BE2C (cell line): ENCODE data around the gene RAD23A.

ENCODE experiments used
- DNase-seq: peaks from one replicate; pipeline ENCODE4 v3.0.0-alpha.2; 2020
- H3K27me3 ChIP-seq: fragments of 250-450 bp; sonication (Bioruptor Pico); 2 replicates; pipeline ENCODE4 v1.5.1; 2020; ENCODE audit warnings: mild to moderate bottlenecking
- H3K36me3 ChIP-seq: fragments of 250-450 bp; sonication (Bioruptor Pico); 2 replicates; pipeline ENCODE4 v1.5.1; 2020; ENCODE audit warnings: mild to moderate bottlenecking
- H3K4me1 ChIP-seq: fragments of 250-450 bp; sonication (Bioruptor Pico); 2 replicates; pipeline ENCODE4 v1.5.1; 2020
- H3K4me3 ChIP-seq: 2 replicates; pipeline ENCODE4 v1.5.1; 2011; ENCODE audit warnings: low read depth, low read length
- H3K9me3 ChIP-seq: fragments of 250-450 bp; sonication (Bioruptor Pico); 2 replicates; pipeline ENCODE4 v1.5.1; 2020
- TF ChIP-seq, protein P1 (sequence below): IDR thresholded peaks from 2 replicates; pipeline ENCODE4 v1.5.1; 2012; ENCODE audit warnings: mild to moderate bottlenecking, low read depth, low read length

The RAD23A gene

GRCh38 chr19:12982648-12983047 lies 37.0 kb downstream of the RAD23A start:
- Histone ChIP-seq H3K4me1 (no peaks in the 10 kb centered on the region; the same call in 1 of the 2 replicates), H3K4me3 (no peak overlapping the region), H3K36me3 (no peaks in the 10 kb centered on the region), H3K9me3 (no peaks in the 10 kb centered on the region), H3K27me3 (no peaks in the 10 kb centered on the region)
- TF ChIP-seq, protein P1, sequence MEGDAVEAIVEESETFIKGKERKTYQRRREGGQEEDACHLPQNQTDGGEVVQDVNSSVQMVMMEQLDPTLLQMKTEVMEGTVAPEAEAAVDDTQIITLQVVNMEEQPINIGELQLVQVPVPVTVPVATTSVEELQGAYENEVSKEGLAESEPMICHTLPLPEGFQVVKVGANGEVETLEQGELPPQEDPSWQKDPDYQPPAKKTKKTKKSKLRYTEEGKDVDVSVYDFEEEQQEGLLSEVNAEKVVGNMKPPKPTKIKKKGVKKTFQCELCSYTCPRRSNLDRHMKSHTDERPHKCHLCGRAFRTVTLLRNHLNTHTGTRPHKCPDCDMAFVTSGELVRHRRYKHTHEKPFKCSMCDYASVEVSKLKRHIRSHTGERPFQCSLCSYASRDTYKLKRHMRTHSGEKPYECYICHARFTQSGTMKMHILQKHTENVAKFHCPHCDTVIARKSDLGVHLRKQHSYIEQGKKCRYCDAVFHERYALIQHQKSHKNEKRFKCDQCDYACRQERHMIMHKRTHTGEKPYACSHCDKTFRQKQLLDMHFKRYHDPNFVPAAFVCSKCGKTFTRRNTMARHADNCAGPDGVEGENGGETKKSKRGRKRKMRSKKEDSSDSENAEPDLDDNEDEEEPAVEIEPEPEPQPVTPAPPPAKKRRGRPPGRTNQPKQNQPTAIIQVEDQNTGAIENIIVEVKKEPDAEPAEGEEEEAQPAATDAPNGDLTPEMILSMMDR = no peak
- DNase-seq = no peak

GRCh38 chr19:12983091-12983490 lies 37.4 kb downstream of the RAD23A start:
- TF ChIP-seq, protein P1 = no peak
- peak overlapping the region; percentile 57 for H3K4me3 ChIP-seq
- no peaks in the 10 kb centered on the region for H3K36me3 ChIP-seq
- H3K4me1 ChIP-seq = no peaks in the 10 kb centered on the region; the same call in 1 of the 2 replicates
- no peaks in the 10 kb centered on the region for H3K27me3 ChIP-seq
- no peaks in the 10 kb centered on the region for H3K9me3 ChIP-seq
- DNase-seq = no peak

DNA sequence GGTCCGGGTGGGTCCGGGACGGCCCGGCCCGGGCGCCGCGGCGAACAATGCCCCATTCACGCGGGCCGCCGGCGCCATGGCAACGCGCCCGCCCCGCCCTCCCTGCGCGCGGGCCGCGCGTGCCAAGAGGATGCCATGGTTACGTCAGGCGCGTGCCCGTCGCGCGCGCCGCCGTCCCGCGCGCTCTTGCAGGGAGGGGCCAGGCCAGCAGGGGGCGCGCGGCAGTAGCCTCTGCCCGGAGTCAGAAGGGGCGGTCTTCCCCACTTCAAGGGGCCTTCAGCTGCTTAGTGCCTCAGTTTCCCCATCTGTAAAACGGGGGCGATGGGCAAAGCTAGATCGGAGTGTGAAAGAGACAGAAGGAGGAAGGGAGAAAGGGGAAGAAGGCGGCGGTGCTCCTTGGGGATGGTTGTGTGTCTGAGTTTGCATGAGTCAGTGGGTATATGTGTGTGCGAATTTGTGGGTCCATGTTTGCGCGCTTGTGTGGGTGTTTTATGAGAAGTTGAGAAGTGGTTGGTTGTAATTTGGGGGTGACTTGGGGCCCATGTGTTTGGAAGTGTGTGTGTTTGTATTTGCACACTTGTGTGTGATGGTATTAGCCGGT lies 38.0 kb downstream of the RAD23A start:
- H3K4me3 ChIP-seq = peak overlapping the region; percentile 57

GRCh38 chr19:12984143-12984627 lies 38.5 kb downstream of the RAD23A start:
- Histone ChIP-seq H3K27me3 (no peaks in the 10 kb centered on the region), H3K36me3 (no peaks in the 10 kb centered on the region), H3K9me3 (no peaks in the 10 kb centered on the region), H3K4me1 (no peaks in the 10 kb centered on the region; the same call in 1 of the 2 replicates), H3K4me3 (no peak overlapping the region)
- TF ChIP-seq, protein P1 = no peak
- DNase-seq = no peak

More for the DNA sequence above, 38.0 kb downstream of the RAD23A start:
- Histone ChIP-seq H3K36me3 (no peaks in the 10 kb centered on the region), H3K4me1 (no peaks in the 10 kb centered on the region; the same call in 1 of the 2 replicates), H3K9me3 (no peaks in the 10 kb centered on the region), H3K27me3 (no peaks in the 10 kb centered on the region)
- TF ChIP-seq, protein P1 = peak; percentile 80
- peak; percentile 83 for DNase-seq

DNA sequence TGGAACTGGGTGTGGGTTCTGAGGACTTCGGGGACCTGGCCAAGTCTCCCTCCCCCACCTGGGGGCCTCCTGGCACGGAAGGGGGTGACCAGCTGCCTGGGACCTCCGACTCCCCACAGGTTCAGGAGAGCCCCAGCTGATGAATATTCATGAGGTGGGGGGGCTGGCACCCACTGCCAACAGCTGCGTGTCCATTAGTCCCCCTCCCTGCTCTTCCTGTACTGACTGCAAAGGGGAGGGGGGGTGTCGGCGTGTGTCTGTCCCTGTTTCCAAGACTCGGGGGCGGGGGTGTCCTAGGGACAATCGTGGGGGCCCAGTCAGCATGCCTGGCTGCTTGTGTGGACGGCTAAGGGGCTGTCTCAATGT lies 39.0 kb downstream of the RAD23A start:
- TF ChIP-seq, protein P1 = no peak
- no peak for DNase-seq

DNA sequence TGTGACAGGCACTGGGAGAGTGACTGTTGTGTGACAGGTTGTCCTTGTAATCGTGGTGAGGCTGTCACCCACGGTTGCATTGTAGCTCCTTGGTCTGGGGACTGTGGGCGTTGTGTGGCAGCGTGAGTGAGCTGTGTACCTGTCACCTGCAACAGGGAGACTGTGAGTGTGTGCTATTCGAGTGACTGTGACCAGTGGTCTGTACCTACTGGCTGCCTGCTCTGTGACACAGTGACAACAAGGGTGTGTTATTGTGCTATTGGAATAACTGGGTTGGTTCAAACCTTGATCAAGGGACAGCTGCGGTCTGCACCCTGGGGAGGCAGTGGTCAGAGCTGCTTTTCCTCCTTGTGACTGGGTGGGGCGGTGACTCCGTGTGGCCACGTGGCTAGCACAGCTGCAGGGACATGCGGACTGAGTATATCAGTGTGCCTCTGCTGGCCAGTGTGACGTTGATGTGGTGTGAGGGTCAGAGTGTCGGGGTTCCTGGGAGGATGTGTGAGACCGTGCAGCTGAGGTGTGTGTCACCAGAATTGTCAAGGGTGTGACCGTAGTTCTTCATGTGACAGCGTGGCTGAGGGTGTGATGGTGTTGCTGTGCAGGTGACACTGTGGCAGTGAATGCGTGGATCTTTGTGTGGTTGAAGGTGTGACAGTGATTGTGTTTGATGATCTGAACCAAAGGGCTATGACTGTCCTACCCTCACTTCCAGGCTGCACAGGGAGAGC lies 39.6 kb downstream of the RAD23A start:
- H3K27me3 ChIP-seq = no peaks in the 10 kb centered on the region
- no peak overlapping the region for H3K4me3 ChIP-seq
- DNase-seq = no peak

More for the DNA sequence above, 39.0 kb downstream of the RAD23A start:
- H3K4me3 ChIP-seq = no peak overlapping the region
- no peaks in the 10 kb centered on the region; the same call in 1 of the 2 replicates for H3K4me1 ChIP-seq
- H3K9me3 ChIP-seq = no peaks in the 10 kb centered on the region
- no peaks in the 10 kb centered on the region for H3K36me3 ChIP-seq
- H3K27me3 ChIP-seq = no peaks in the 10 kb centered on the region

More for the DNA sequence above, 39.6 kb downstream of the RAD23A start:
- H3K4me1 ChIP-seq = no peaks in the 10 kb centered on the region; the same call in 1 of the 2 replicates
- TF ChIP-seq, protein P1 = no peak
- H3K36me3 ChIP-seq = no peaks in the 10 kb centered on the region
- no peaks in the 10 kb centered on the region for H3K9me3 ChIP-seq
